Prostate gland (tissue), 2 donors: Measurements from ENCODE around the gene UBR2.

Experiments used
- POLR2A ChIP-seq: fragments of 450-650 bp; IDR thresholded peaks from one replicate; pipeline ENCODE4 v1.6.1; 2016; ENCODE audit warnings: antibody characterized with exemption, mild to moderate bottlenecking
- TF ChIP-seq, protein P1 (sequence below), 4 experiments: fragments of 200-600 bp in 2 of 4; fragments of 450-650 bp in 2 of 4; sonication (generic) in 2 of 4; IDR thresholded peaks; 1 replicate in 3 of 4; 2 replicates in 1 of 4; pipeline ENCODE4 v1.5.1; 2016 to 2019; ENCODE audit warnings: antibody characterized with exemption in 4 of 4, mild to moderate bottlenecking in 2 of 4, moderate library complexity in 2 of 4

GRCh38 chr6:42688281-42688680 lies 124.5 kb downstream of the UBR2 start:
- TF ChIP-seq, protein P1, sequence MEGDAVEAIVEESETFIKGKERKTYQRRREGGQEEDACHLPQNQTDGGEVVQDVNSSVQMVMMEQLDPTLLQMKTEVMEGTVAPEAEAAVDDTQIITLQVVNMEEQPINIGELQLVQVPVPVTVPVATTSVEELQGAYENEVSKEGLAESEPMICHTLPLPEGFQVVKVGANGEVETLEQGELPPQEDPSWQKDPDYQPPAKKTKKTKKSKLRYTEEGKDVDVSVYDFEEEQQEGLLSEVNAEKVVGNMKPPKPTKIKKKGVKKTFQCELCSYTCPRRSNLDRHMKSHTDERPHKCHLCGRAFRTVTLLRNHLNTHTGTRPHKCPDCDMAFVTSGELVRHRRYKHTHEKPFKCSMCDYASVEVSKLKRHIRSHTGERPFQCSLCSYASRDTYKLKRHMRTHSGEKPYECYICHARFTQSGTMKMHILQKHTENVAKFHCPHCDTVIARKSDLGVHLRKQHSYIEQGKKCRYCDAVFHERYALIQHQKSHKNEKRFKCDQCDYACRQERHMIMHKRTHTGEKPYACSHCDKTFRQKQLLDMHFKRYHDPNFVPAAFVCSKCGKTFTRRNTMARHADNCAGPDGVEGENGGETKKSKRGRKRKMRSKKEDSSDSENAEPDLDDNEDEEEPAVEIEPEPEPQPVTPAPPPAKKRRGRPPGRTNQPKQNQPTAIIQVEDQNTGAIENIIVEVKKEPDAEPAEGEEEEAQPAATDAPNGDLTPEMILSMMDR (IDR thresholded peaks at IDR 0.05) = no peak
- no peak for TF ChIP-seq POLR2A
